Measurements from ENCODE around the gene ITM2A.

ITM2A gene

DNA sequence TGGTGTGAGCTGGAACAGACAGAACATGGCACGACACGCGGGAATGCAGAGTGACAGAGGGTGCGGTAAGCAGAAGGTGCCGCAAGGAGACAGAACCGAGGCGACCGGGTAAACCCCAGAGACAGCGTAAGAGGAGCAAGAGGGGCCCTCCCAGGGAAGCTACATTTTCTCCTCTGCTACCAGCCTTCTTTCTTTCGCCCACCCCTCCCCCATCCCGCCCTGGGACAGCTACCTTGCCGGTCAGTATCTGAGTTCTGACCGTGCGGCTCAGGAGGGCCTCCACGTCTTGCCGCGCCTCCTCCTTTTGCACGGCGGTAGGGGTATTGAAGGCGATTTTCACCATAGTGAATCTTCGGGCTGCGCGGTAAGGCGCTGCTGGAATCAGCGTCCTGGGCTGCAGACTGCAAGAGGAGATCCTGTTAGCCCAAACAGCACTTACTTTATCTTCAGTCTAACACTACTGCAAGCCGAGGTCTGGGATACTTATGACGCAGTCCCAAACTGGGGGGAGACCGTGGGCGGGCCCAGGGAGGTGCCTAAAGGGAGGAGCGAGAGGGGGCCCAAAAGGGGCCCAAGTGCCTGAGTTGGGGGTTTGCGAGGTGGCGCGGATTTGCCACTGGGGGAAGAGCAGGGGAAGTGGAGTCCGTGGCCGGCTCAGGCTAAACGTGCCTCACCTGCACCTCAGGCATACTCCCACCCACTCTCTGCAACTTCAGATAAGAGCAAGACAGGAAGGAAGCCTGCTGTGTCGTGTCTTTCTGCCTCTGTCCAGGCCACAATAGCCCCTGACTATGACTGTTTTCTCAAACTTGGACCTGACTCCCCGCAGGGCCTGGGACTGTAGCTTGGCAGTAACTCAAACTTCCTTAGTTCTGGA lies at the start of gene ITM2A:
Gene ITM2A, minus strand, starts transcription at position 462 of the 877 bp plus-strand sequence. Its CDS starts 119 bp downstream, at position 343.
- no peak for FAIRE-seq

DNA sequence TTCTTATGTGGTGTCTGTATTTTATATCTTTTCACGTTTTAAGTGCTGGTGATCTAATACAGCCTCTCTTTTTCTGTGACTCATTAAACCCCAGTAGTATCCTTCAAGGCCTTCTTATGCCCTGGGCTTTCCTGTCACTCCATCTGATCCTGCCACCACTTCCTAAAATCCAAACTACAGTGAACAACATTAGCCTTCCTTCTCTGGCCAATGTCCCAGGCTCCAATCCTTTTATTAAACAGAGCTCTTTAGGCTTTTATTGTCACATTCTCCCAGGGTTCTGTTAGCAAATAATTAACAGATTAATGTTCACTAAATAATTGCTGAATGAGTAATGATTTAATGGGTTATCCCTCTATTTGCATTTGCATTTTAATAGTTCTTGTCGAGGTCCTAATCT lies 47.9 kb upstream of the ITM2A start:
- no peak for FAIRE-seq

DNA sequence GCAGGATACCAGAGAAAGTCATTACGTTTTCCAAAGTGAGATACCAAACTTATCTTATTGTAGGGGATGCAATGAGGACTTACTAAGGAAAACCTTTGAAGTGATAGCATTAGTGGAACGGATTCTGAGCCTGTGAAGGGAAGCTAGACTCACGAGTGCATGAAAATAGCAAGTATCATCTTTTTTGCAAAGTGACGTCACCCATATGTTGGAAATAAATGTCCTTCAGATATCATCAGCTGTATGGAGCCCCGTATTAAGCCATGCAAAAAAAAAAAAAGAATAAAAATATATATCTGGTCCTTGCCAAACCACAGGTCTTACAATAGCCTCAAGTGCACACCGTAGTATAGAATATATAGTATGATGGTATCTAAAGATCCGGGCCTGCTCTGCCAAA lies 46.8 kb upstream of the ITM2A start:
- FAIRE-seq = no peak

DNA sequence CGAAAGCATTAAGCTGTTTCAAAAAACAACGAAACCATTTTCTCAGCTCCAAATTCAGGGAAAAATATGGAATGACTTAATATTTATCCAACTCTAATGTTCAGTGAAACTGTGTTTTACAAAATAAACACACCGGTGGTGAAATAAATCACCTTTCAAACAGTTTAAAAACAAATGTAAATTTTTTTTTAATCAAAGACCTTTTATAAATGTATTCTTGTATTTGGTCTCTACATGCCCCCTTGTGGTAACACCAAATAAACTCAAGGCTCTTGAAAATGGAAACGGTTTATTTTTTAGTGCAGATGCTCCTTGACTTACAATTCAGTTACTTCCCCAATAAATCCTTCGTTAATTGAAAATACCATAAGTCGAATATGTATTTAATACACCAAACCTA lies 45.8 kb upstream of the ITM2A start:
- no peak for FAIRE-seq

DNA sequence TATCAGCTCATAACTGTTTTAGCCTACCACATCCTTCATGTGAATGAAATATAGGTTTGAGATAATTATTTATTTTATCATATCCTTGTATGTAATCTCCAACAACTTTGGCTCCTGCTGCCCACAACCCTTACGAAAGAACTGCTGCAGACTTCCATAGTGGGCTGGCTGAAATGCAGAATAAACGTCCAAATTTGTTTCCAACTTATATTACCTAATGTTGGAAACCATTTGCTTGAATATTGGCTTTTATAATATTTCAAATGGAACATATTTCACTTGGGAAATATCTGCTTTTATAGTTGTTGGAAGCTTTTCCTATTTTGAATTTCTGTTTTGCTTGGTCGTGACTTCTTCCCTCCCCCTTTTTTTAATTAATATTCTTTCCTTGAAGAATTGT lies 45.0 kb upstream of the ITM2A start:
- FAIRE-seq = no peak

DNA sequence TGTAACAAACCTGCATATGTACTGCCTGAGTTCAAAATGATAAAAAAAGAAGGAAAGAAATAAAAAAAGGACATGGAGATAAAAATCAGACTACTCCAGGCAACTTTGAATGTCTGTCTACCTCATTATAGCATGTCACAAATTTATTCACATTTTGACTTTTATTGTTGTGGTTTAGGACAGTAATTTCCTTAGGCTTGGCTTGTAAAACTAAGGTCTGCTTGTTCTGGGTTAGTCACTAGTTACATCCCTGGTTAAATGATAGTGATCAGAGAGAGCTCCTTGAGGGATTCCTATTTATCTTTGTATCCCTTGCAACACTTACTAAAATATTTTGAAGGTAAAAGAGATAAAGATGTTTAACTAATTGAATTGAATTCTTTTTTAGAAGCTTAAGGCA lies 42.5 kb upstream of the ITM2A start:
- no peak for FAIRE-seq

DNA sequence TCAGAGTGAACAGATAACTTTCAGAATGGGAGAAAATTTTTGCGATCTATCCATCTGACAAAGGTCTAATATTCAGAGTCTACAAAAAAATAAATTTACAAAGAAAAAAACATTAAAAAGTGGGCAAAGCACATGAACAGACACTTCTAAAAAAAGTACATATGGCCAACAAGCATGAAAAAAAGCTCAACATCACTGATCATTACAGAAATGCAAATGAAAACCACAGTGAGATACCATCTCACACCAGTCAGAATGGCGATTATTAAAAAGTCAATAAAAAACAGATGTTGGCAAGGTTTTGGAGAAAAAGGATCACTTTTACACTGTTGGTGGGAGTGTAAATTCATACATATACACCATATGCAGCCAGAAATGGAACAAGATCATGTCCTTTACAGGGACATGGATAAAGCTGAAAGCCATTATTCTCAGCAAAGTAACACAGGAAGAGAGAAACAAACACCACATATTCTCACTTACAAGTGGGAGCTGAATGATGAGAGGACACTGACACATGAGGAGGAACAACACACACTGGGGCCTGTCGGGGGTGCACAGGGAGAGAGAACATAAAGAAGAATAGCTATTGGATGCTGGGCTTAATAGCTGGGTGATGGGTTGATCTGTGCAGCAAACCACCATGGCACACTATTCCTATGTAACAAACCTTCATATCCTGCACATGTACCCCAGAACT lies 41.6 kb upstream of the ITM2A start:
- no peak for FAIRE-seq

DNA sequence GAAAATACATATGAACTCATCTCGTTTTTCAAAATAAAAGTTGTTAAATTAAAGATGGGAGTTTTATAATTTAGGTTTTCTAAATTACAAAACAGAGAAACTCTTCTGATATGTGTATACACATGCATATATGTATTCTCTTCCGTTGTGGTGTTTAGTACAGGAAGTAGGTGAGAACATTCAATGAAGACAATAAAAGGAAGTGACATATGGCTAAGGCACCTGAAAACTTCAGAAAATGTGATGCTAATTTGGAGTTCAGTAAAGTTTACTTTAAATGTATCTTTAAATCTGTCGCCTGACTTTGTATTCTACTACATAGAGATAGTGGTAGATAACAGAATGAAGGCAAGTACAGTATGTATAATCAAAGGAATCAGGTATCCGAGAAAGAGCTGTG lies 33.5 kb upstream of the ITM2A start:
- FAIRE-seq = no peak

DNA sequence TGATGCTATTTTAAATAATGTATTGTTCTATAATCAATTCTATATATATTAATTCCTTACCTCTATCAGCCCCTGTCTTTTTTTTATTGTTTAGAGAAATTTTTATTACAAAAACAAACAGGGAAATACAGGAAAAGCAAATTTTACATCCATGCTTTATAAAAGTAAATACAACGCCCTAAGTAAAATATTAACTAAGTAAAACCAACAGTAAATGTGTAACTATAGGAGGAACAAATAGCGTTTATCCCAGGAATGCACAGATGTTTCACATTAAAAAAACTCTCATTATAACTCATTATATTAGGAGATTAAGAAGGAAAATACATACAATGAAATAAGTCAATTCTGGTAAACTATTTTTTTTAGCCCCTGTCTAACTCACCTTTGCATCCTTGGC lies 8.2 kb upstream of the ITM2A start:
- FAIRE-seq = no peak

DNA sequence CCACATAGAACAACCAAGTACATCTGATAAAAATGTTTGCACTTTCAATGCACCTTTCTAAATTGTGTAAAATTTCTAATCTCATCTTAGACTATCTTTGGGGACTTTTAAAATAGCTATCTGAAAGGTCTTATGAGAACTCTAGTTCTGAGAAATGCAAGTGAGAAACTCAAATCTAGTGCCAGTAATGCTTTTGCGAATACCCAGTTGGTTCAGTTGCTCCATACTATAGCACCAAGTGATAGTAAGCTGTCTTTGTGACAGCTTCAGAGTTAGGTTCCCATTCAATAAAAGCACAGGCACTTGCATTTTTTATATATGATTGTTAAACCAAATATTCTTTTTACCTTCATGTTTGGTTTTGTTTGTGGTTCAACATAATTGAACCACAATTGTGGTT lies 4.5 kb upstream of the ITM2A start:
- no peak for FAIRE-seq

DNA sequence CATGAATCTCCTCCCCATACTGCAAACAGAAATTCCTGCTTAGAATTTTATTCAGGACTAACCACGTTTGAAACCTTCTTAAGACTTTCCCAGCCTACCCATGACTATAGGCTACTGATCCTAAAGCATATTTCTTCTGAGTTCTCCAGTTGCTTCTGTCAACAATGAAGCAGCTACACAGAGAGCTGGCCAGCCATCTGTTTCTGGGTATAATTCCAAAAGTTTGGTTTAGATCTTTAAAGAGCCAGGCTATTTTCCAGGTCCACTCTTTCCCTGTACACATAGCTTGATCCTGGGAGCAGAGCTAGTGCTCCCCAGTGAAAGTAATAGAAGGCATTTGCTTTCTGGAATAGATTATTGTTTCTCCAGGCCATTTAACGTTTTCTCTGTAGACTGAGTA lies 4.0 kb upstream of the ITM2A start:
- no peak for FAIRE-seq

DNA sequence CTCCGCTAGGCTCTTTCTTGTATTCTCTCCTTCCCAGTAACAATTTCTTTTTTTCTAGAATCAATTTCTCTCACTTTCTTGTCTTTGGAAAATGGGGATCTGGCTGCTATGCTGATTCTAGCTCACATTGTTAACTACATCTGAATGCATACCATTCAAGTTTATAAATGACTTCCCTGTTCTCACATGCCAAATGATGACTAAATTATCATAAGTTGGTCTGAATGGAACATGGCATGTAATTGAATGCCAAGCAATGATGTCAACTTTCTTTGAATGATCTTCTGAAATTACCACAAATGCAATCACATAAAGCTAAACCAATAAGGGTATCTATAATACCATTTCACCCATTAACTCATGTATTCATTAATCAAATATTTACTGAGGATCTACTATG lies 2.7 kb upstream of the ITM2A start:
- no peak for FAIRE-seq

DNA sequence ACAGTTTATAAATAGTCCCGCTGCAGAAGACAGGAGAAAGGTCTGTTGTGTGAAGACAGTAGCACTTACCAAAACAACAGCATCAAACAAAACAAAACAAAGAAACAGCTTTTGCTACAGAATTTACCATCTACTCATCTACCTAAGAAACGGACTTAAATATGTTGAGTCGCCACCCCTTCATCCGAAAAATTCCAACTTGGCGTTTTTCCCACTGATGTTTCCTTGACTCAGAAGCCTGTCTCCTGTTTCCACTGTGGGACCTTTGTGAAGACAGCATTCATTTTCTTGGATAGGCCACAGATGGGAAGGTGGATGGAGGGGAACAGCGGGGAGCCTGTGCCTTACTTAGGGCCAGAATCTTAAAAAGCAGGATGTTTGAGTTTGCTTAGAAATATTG lies 1.3 kb upstream of the ITM2A start:
- FAIRE-seq = no peak

DNA sequence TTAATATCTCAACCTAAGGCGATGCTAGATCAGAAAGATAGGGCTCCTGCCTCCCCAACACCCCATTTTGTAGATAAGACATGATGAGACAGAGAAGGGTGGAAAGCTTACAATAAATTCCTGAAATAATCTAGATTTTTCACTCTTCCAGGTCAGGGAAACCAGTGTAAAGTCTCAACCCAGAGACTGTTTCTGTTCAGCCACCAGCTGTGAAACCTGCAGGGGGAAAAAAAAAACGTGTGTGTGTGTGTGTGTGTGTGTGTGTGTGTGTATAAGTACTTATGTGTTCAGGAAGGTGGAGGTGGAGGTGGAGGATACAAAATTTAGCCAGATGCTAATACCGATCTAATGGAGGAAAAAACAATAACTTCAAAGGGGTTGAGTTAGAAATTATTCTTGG lies 773 bp upstream of the ITM2A start:
- FAIRE-seq = no peak

DNA sequence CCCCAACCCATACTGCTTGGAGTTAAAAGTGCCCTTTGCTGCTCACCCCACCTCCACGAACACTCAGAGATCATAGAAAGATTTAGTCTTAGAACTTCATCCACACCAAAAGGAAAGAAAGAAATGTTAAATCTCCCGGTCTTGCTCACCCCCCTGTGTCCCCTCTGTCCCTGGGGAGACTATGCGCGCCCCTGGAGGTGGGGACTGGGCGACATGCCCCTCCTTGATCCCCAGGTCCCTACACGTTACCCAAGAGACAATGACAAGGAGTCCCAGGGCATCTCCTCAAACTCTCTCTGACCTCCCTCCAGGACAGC lies 620 bp downstream of the ITM2A start:
- FAIRE-seq = no peak

DNA sequence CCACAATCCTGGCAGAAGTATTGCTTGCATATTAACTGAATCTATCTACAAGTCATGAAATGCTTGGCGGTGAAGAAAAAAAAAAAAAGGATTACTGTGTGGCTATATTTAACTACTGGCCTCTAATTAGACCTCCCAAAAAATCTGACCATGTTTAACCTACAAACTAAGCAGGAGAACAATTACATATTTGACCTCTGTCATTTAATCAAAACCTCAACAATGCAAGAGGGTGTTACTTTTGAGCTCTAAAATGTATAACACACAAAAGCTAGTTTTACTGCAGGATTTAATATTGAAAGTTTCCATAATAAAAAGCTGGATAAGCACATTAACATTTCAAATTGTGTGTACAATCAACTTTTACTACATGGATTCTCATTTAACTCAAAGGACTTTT lies 1.5 kb downstream of the ITM2A start:
- FAIRE-seq = no peak

DNA sequence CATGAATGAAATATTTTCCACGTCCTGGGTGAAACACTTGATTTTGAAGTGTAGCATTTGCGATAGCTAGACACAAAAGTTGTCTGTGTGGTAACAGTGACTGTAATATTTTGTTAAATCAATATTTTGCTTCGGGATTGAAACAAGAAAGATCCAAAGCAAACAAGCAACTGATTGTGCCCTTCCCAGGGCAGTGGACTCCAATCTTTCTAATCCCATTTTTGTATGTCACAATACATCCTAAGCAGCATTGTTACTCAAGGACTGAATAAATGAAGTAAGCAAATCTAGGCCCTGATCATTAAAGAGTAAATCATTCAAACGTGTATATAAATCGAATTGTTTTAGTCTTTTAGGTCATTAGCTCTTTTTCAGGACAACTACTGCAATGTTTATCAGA lies 2.8 kb downstream of the ITM2A start:
- FAIRE-seq = no peak

DNA sequence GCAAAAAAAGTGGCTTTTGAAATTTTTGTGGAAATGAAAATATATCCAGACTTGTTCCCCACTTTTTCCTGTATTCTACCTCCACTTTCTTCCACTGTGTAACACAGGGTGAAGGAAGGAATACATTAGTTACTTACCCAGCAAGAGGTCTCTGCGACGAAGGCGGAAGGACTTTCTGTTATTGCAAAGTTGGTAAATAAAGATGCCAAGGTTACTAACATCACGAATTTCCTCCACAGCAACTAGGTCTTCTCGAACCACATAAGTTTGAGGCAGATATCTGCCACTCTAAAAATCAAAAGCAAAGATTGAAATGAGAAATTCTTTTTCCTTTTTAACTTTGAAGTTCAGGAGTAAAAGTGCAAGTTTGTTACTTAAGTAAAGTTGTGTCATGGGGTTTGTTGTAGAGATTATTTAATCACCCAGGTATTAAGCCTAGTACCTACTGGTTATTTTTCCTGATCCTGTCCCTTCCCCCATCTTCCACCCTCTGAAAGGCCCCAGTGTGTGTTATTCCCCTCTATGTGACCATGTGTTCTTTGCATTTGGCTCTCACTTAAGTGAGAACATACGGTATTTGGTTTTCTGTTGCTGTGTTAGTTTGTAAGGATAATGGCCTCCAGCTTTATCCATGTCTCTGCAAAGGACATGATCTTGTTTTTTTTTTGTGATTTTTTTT lies 5.8 kb downstream of the ITM2A start:
- FAIRE-seq = no peak

DNA sequence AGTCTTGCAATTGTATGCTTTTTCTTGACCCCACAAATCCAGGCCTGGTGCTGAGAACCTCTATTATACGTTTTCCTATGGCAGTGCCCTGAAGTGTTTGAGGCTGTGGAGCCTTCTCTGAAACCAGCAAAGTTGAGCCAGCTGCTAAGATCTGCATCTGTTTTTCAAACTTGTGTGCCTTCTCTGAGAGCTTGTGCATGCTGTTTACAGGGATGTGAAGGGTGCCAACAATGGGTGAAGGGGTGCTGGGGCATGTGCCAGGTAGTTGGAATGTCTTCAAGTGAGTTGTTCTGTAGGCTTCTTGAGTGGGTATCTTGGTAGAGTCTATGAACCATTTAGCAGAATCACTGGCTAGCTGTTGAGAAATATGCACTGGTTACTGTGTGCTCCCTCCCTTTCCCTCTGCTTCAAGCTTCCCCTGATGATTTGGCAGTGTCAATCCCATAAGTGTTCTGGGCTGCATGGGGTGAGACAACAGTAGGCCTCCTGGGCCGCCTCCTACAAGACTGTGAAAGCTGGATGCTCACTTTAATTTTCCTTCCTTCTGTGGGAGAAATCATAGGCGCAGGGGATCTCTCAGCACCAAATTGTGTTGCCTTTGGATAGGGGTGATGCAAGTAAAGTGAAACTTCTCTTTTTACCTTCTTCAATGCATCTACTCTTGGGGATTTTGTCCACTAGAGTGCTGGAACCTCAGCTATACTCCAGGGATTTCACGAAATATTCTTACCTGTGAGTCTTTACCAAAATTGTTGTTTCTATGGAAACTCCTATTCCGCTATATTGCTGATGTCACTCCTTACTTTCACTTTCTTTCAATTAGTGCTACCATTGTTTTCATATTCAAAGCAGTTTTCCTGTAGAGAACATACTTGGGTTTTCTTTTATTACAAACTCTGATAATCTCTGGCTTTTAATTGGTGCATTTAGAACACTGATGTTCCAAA lies 30.0 kb downstream of the ITM2A start:
- FAIRE-seq = no peak

DNA sequence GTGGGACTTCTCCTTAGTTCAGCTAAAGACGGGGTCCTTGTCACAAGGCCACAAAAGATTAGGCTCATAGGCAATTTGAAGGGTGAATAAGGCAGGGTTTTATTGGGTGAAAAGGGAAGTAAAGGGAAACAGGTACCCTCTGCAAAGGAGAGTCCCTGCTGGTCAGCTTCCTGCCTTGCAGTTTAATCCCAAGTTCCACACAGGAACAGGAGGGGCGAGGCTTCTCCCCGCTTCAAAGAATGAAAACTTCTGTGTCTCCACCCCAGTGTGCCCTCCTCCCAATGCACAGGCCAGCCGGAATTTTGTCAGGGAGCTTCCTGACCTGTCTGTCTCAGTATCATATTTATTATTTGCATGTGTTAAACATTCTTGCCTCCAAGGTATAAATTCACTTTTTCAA lies 37.1 kb downstream of the ITM2A start:
- FAIRE-seq = no peak

DNA sequence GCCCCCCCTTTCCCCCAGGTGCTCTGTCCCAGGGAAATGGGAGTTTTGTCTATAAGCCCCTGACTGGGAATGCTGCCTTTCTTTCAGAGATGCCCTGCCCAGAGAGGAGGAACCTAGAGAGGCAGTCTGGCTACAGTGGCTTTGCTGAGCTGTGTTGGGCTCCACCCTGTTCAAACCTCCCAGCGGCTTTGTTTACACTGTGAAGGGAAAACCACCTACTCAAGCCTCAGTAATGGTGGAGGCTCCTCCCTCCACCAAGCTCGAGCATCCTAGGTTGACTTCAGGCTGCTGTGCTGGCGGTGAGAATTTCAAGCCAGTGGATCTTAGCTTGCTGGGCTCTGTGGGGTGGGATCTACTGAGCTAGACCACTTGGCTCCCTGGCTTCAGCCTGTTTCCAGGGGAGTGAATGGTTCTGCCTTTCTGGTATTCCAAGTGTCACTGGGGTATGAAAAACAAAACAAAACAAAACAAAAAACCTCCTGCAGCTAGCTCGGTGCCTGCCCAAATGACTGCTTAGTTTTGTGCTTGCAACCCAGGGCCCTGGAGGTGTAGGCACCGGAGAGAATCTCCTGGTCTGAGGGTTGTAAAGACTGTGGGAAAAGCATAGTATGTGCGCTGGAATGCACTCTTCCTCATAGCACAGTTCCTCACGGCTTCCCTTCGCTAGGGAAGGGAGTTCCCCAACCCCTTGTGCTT lies 41.7 kb downstream of the ITM2A start:
- FAIRE-seq = no peak

All from G401.6 (cell line).